DND-41 (cell line): ENCODE results near the gene SERF1A.
"Not testable (repeated sequence)": the region's sequence is repeated elsewhere in the genome, so short reads cannot be mapped to it uniquely, and the experiment has no call there.

Experiments used
- ATAC-seq: fragments of 200-7000 bp; cut with Tn5 transposase; 3 replicates; pipeline ENCODE4 v1.9.1; 2021; ENCODE audit warnings: low read depth; ENCODE audit not compliant: insufficient read depth
- DNase-seq: peaks from one replicate; pipeline ENCODE4 v3.0.0-alpha.2; 2020
- H2AFZ ChIP-seq: 2 replicates; pipeline ENCODE4 v1.6.0; 2012; ENCODE audit warnings: low read depth, low read length
- H3K27ac ChIP-seq: 2 replicates; pipeline ENCODE4 v1.5.1; 2012; ENCODE audit warnings: low read length, inconsistent platforms
- H3K27me3 ChIP-seq: fragments of 200-600 bp; sonication (generic); 2 replicates; pipeline ENCODE4 v1.6.0; 2012; ENCODE audit warnings: low read length, mild to moderate bottlenecking, inconsistent platforms; ENCODE audit not compliant: insufficient read depth, poor library complexity
- H3K36me3 ChIP-seq: 2 replicates; pipeline ENCODE4 v1.5.1; 2012; ENCODE audit warnings: low read length, inconsistent platforms; ENCODE audit not compliant: insufficient read depth
- H3K4me1 ChIP-seq: 2 replicates; pipeline ENCODE4 v1.5.1; 2012; ENCODE audit warnings: mild to moderate bottlenecking, low read length; ENCODE audit not compliant: insufficient read depth
- H3K4me2 ChIP-seq: 2 replicates; pipeline ENCODE4 v1.6.0; 2012; ENCODE audit warnings: mild to moderate bottlenecking, moderate library complexity, low read length, inconsistent platforms; ENCODE audit not compliant: insufficient read depth
- H3K4me3 ChIP-seq, 2 experiments: fragments of 200-600 bp in 1 of 2; shearing (Covaris generic) in 1 of 2; 2 replicates each; pipeline ENCODE4 v1.5.1; 2012 to 2016; ENCODE audit warnings: inconsistent platforms in 2 of 2, low read length in 2 of 2, mild to moderate bottlenecking in 2 of 2, low read depth in 1 of 2, moderate library complexity in 1 of 2
- H3K79me2 ChIP-seq: 2 replicates; pipeline ENCODE4 v1.6.0; 2012; ENCODE audit warnings: low read length, inconsistent platforms; ENCODE audit not compliant: insufficient read depth
- H3K9ac ChIP-seq: 2 replicates; pipeline ENCODE4 v1.6.0; 2012; ENCODE audit warnings: low read depth, mild to moderate bottlenecking, inconsistent platforms, low read length, moderate library complexity
- H3K9me3 ChIP-seq: 2 replicates; pipeline ENCODE4 v1.5.1; 2012; ENCODE audit warnings: low read length, moderate library complexity, mild to moderate bottlenecking, inconsistent platforms; ENCODE audit not compliant: insufficient read depth, severe bottlenecking
- H4K20me1 ChIP-seq: 2 replicates; pipeline ENCODE4 v1.6.0; 2012; ENCODE audit warnings: low read length; ENCODE audit not compliant: insufficient read depth

Gene SERF1A

GRCh38 chr5:70931709-70932368, 31.4 kb downstream of the SERF1A start:
- not testable (repeated sequence) for H2AFZ ChIP-seq, H3K4me1 ChIP-seq, H3K9ac ChIP-seq, H3K9me3 ChIP-seq, H3K79me2 ChIP-seq, H3K27ac ChIP-seq, H3K4me2 ChIP-seq, H3K4me3 ChIP-seq, H3K36me3 ChIP-seq, ATAC-seq, H3K27me3 ChIP-seq, H4K20me1 ChIP-seq, DNase-seq

GRCh38 chr5:70932560-70932959, 32.1 kb downstream of the SERF1A start:
- H3K4me3 ChIP-seq, H3K27me3 ChIP-seq, H3K4me2 ChIP-seq, H3K4me1 ChIP-seq, H2AFZ ChIP-seq, H3K36me3 ChIP-seq, H3K9ac ChIP-seq, H3K79me2 ChIP-seq, H4K20me1 ChIP-seq, ATAC-seq, H3K9me3 ChIP-seq, H3K27ac ChIP-seq, DNase-seq: not testable (repeated sequence)

- H4K20me1 ChIP-seq, H3K27me3 ChIP-seq, ATAC-seq, H3K9ac ChIP-seq, H3K36me3 ChIP-seq, H3K4me2 ChIP-seq, H3K4me1 ChIP-seq, H3K9me3 ChIP-seq, H2AFZ ChIP-seq, H3K27ac ChIP-seq, H3K4me3 ChIP-seq, H3K79me2 ChIP-seq, DNase-seq: not testable (repeated sequence)
These were observed 52.6 kb downstream of the SERF1A start for GRCh38 chr5:70953068-70953467.
